Epithelial cell of esophagus (primary cell): ENCODE results near the gene NCOA7.
A peak's percentile ranks its signal among the peaks of the same experiment; 100 is the strongest.

Source experiments
- DNase-seq: peaks from one replicate; pipeline ENCODE4 v3.0.0; 2010; ENCODE audit warnings: low read depth
- H3K4me3 ChIP-seq: 2 replicates; pipeline ENCODE4 v1.5.1; 2011; ENCODE audit warnings: mild to moderate bottlenecking, low read length, control low read depth
- CTCF ChIP-seq: IDR thresholded peaks from 2 replicates; pipeline ENCODE4 v1.5.1; 2011; ENCODE audit warnings: low read depth, mild to moderate bottlenecking, low read length, control low read depth, inconsistent platforms; ENCODE audit not compliant: insufficient read depth; ENCODE audit errors: missing control alignments

Gene NCOA7

GRCh38 chr6:125807293-125807692 is 16.5 kb downstream of the NCOA7 start:
- H3K4me3 ChIP-seq, result no peak overlapping the region
- DNase-seq, result no peak
- TF ChIP-seq CTCF, result no peak

- TF ChIP-seq CTCF, result no peak
- no peak overlapping the region for H3K4me3 ChIP-seq
- DNase-seq, result no peak
These were observed 17.3 kb downstream of the NCOA7 start for GRCh38 chr6:125808060-125808459.

- DNase-seq, result no peak
- no peak overlapping the region for H3K4me3 ChIP-seq
- no peak for TF ChIP-seq CTCF
These were observed 17.8 kb downstream of the NCOA7 start for GRCh38 chr6:125808591-125808990.

GRCh38 chr6:125809570-125810170 is 18.9 kb downstream of the NCOA7 start:
- no peak overlapping the region for H3K4me3 ChIP-seq
- DNase-seq, result peak; percentile 44
- no peak for TF ChIP-seq CTCF

GRCh38 chr6:125810445-125810844 is 19.7 kb downstream of the NCOA7 start:
- H3K4me3 ChIP-seq, result no peak overlapping the region
- DNase-seq, result no peak
- no peak for TF ChIP-seq CTCF

- H3K4me3 ChIP-seq, result no peak overlapping the region
- no peak for TF ChIP-seq CTCF
- DNase-seq, result no peak
These were observed 20.5 kb downstream of the NCOA7 start for GRCh38 chr6:125811259-125811658.
